HT-29 (cell line): Measurements from ENCODE around the gene DYNC1I1. TPM values are rescaled to one million over a fixed set of nuclear protein-coding genes. Genes with fewer than 3 reads are reported as not detected.

Source experiments
- DNase-seq: peaks from one replicate; pipeline ENCODE4 v3.0.0-alpha.2; 2015; ENCODE audit warnings: low spot score
- total RNA-seq: library from RNA; depleted of rRNA; stranded (reverse); fragments of >200 nt; shearing (Covaris generic); gene quantifications from 2 replicates; pipeline ENCODE4 v1.2.3, GENCODE V29; 2014

DYNC1I1 gene
- total RNA-seq, 1 experiment from 2014 or later, result 0.31 TPM

- DNase-seq, result no peak
Observed at GRCh38 chr7:96016735-96017134, 244.4 kb downstream of the DYNC1I1 start.

GRCh38 chr7:96017877-96018276 is 245.5 kb downstream of the DYNC1I1 start:
- DNase-seq, result peak; percentile 90

- no peak for DNase-seq
Observed at GRCh38 chr7:96021568-96021967, 249.2 kb downstream of the DYNC1I1 start.

GRCh38 chr7:96023387-96023786 is 251.0 kb downstream of the DYNC1I1 start:
- DNase-seq, result no peak

- no peak for DNase-seq
Observed at GRCh38 chr7:96026010-96026409, 253.7 kb downstream of the DYNC1I1 start.

- DNase-seq, result no peak
Observed at GRCh38 chr7:96026611-96027010, 254.3 kb downstream of the DYNC1I1 start.

- DNase-seq, result no peak
Observed at GRCh38 chr7:96028729-96029128, 256.4 kb downstream of the DYNC1I1 start.

- no peak for DNase-seq
Observed at GRCh38 chr7:96033009-96033598, 260.8 kb downstream of the DYNC1I1 start.

- no peak for DNase-seq
Observed at GRCh38 chr7:96034940-96035727, 262.8 kb downstream of the DYNC1I1 start.

GRCh38 chr7:96040250-96040772 is 268.0 kb downstream of the DYNC1I1 start:
- DNase-seq, result no peak

- DNase-seq, result no peak
Observed at GRCh38 chr7:96041171-96041570, 268.8 kb downstream of the DYNC1I1 start.

- no peak for DNase-seq
Observed at GRCh38 chr7:96045181-96045580, 272.8 kb downstream of the DYNC1I1 start.

GRCh38 chr7:96045919-96046318 is 273.6 kb downstream of the DYNC1I1 start:
- no peak for DNase-seq

- DNase-seq, result no peak
Observed at GRCh38 chr7:96052289-96052688, 279.9 kb downstream of the DYNC1I1 start.

- peak; percentile 32 for DNase-seq
Observed at GRCh38 chr7:96052860-96053470, 280.6 kb downstream of the DYNC1I1 start.

GRCh38 chr7:96055717-96056116 is 283.4 kb downstream of the DYNC1I1 start:
- DNase-seq, result no peak

- no peak for DNase-seq
Observed at GRCh38 chr7:96059075-96059474, 286.7 kb downstream of the DYNC1I1 start.

GRCh38 chr7:96061009-96061408 is 288.7 kb downstream of the DYNC1I1 start:
- DNase-seq, result no peak

- no peak for DNase-seq
Observed at GRCh38 chr7:96061844-96062243, 289.5 kb downstream of the DYNC1I1 start.

GRCh38 chr7:96067321-96067720 is 295.0 kb downstream of the DYNC1I1 start:
- peak; percentile 86 for DNase-seq

- no peak for DNase-seq
Observed at GRCh38 chr7:96069401-96069800, 297.0 kb downstream of the DYNC1I1 start.

- no peak for DNase-seq
Observed at GRCh38 chr7:96074871-96075270, 302.5 kb downstream of the DYNC1I1 start.
